Measurements from ENCODE around the gene AFF2.
A peak's percentile ranks its signal among the peaks of the same experiment; 100 is the strongest.

The AFF2 gene

DNA sequence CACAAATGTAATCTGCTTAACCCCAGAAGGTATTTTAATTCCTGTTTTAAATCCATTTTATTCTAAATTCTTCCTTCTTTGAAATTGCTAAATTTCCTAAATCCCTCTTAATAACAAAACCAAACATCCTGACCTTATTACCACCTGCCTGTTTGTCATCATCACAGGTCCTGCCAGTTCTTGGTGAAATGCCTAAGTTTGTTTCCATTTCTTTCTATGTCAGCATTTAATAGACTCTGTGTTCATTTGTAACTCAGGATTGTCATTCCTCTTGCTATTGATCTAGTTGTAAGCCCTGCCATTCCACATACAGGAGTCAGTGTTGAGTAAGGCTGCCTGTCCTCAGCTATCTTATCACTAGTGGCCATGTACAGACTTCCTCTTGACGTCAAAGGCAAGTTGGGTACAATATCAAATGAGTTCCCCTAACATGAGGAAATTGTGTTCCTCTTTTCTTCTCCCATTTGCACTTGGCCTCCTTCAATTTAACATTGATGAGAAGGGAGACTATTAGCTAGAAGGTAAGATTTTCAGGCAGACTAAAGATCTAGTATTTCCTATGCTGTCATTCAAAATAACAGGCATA is 440.1 kb downstream of the AFF2 start:
- DNase-seq, result peak; percentile 11 to 19

- no peak for DNase-seq
Measured at GRCh38 chrX:148942754-148943153, 442.3 kb downstream of the AFF2 start.

DNA sequence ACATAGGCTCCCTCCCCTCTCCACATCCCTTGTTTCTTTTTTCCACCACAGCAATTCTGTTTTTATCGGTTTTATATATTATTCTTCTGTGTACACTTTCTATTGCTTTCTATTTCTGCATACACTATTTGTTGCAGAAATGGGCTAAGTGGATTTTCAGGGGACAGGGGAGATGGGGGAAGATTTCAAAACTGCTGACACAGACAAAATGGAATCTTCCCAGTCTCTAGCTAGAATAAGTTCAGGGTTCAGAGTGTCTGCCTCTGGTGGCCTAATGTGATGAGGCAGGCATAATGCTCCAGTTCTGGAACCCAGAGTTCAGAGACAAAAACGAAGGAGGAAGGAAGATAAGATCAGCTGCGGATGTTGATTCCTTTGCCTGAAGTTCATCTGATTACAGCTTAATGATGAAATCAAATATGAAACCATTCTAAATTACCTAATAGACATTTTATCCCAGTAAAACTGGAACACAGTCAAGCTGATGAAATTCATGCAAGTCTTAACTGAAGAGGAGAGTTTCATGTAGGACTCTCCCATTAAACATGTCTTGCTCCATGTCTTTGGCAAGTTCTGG is 447.1 kb downstream of the AFF2 start:
- no peak for DNase-seq

GRCh38 chrX:148956352-148956751 is 455.9 kb downstream of the AFF2 start:
- no peak for DNase-seq

DNA sequence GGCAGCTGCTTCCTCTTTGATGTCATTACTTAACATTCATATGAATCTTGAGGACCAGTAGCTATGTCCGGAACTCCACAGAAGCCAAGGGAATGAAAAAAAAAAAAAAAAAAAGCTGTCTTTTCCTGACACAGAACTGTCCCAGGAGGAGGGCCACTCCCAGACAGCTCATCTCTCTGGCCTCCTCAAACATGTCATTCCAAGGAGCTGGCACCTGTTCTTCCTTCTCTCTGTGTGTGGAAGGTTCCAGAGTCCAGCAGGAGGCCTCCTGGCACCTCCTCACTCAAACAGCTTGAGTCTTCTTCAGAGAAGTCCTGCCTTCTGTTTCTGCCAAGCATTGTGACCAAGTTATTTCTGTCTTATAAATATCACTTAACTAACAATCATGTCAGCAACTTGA is 458.5 kb downstream of the AFF2 start:
- no peak for DNase-seq

- DNase-seq, result no peak
Measured at GRCh38 chrX:148960060-148960459, 459.6 kb downstream of the AFF2 start.

DNA sequence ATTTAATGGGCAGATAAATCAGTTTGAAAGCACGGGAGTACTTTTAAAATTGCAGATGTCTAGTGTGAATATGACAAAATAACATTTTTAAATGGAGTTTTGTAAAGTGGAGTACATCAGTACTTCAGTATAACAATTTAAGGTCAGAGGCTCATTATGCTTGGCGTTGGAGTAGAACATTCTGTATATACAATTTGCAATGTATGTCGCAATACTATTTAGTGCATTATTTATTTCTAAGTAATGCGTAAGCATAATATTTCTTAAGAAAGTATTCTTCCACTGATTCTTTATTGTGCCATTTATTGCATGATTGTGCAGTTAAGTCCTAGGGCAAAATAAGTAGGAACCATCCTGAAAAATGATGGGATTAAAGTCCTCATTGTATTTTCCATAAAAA is 461.6 kb downstream of the AFF2 start:
- no peak for DNase-seq

GRCh38 chrX:148976571-148977400 is 476.4 kb downstream of the AFF2 start:
- DNase-seq, result no peak

- no peak for DNase-seq
Measured at GRCh38 chrX:148979786-148980185, 479.4 kb downstream of the AFF2 start.

DNA sequence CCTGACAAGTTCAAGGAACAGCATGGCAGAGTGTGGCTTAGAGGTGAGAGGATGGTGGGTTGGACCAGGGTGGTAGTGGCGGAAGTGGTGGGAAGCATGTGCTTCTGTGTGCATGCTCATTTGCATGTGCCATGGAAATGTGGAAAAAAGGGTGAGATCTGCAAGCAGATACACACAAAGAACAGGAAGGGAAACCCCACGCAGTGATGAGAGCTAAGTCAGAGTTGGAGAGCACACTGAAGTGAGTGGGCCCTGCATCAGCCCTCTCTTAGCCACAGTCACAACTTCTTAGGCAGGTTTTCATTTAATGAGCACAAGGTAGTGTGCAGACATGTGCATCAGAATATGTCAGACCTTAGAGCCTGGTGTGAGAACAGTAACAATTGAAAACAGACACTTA is 483.8 kb downstream of the AFF2 start:
- no peak for DNase-seq

DNA sequence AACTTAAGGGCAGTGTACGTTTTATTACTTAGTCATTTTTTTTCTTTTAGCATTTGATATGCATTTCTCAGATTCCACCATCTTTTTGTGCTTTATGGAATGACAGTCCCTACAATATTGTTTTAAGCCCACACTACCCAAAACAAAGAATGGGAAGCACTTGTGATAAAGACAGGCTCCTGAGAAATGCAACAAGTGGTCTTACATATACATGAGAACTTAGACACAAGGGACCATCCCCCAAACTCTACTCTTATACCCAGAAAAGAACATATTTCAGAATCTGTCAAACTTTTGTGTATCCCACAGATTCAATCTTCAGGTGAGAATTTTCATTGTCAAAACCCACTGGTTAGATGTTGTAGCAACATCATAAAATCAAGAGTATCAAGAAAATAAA is 491.1 kb downstream of the AFF2 start:
- DNase-seq, result no peak

DNA sequence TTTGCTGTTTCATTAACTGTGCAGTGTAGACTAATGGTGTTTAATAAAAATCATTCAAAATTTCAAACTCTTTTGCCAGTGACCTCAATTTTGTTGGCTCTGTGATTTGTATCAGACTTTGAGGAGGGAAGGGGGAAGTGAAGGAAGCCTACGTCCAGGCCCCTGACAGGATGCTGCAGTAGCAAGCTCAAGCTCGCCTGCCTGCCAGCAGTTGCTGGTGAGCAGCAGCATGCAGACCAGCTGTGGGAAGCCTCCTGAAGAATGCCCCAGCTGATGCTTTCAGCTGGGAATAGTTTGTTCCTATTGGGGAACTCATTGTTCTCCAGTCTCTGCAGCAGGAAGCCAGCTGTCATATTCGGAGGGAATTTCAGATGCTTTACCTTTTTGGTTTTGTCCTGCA is 495.2 kb downstream of the AFF2 start:
- no peak for DNase-seq

DNA sequence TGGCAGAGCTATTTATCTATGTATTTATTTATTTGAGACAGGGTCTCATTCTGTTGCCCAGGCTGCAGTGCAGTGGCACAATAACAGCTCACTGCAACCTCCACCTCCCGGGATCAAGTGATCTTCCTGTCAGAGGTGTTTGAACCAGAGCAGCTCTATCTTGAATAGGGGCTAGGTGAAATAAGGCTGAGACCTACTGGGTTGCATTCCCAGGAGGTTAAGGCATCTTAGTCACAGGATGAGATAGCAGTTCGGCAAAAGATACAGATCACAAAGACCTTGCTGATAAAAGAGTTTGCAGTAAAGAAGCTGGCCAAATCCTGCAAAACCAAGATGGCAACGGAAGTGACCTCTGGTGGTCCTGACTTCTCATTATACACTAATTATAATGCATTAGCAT is 501.9 kb downstream of the AFF2 start:
- DNase-seq, result no peak

- DNase-seq, result no peak
Measured at GRCh38 chrX:149003863-149004660, 503.6 kb downstream of the AFF2 start.

DNA sequence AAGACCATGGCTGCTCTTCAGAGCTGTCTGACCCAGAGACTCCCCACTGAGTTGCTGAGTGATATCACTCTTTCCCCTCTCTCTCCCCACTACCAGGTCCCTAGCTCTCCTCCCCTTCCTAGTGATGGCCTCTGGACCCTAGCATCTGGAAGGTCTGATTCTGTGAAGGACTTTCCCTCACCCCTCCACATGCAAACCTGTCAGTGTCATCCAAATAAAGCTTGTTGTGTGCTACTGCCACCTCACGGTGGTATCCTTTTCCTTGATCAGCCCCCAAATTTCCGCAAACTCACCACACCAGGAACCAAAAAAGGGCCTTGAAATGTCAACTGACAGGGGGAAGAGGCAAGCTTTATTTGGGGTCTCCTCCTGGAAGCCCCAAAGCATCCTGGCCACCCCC is 504.5 kb downstream of the AFF2 start:
- DNase-seq, result no peak

DNA sequence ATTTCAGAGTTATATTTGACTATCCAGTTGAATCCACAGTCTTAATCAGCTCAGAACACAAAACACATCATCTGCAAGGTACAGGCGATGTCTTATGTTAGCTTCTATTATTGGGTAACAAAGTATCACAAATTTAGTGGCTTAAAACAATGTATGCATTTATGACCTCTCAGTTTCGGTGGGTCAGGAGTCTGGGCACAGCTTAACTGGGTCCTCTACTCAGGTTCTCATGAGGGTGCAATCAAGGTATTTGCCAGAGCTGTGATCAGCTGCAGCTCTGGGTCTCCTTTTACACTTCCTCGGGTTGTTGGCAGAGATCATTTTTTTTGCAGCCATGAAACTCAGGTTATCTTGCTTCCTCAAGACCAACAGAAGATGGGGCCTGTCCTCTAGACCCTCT is 505.8 kb downstream of the AFF2 start:
- DNase-seq, result no peak

- DNase-seq, result no peak
Measured at GRCh38 chrX:149007423-149007822, 507.0 kb downstream of the AFF2 start.

- no peak for DNase-seq
Measured at GRCh38 chrX:149010013-149010852, 509.8 kb downstream of the AFF2 start.

- DNase-seq, result no peak
Measured at GRCh38 chrX:149010853-149011224, 510.4 kb downstream of the AFF2 start.

GRCh38 chrX:149013081-149013480 is 512.7 kb downstream of the AFF2 start:
- DNase-seq, result no peak

DNA sequence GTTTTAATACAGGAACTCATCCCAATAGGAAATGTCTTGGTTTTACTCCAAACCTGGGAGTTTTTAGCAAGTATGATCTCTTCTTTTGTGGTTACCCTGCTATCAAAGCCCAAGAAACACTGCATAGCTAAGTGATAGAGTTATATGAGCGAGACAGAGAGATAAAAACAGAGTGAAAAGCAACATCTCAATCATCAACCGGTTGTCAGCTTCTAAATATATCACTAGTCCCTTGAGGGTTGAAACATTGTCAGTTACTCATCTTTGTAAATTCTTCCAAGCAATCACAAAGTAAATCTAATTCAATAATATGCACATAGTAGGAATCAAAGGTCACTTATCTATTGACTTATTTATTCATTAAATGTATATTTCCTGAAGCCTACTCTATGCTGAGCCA is 520.7 kb downstream of the AFF2 start:
- no peak for DNase-seq

GRCh38 chrX:149022485-149022884 is 522.1 kb downstream of the AFF2 start:
- no peak for DNase-seq

GRCh38 chrX:149032449-149032848 is 532.0 kb downstream of the AFF2 start:
- DNase-seq, result no peak
